ENCODE data around the gene REEP1. TPM values are rescaled to one million over a fixed set of nuclear protein-coding genes. Genes with fewer than 3 reads are reported as not detected.
"Not testable (repeated sequence)": the region's sequence is repeated elsewhere in the genome, so short reads cannot be mapped to it uniquely, and the experiment has no call there.

Gene REEP1
- total RNA-seq, 1 experiment from 2014 or later: 0.24 TPM

DNA sequence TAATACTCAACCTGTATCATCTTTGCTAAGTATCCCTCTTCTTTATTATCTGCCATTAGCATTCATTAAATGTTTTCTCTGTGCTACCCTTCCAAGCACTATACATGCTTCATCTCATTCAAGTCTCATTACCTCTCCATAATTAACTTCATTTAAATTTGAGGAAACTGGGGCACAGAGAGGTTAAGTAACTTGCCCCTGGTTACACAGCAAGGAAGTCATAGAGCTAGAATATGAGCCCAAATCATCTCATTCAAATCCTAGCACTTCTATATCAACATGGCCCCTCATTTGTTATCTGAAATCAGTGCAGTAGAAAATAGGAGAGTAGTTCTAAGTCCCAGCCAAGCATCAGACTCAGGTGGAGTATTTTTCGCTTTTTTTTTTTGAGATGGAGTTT, 133.8 kb downstream of the REEP1 start:
- no peak for DNase-seq (ENCODE audit: low read depth in 1 of 2, low spot score in 2 of 2)
- no peaks in the 10 kb centered on the region for H3K9me3 ChIP-seq (replicated peaks)
- no peak overlapping the region for H3K4me3 ChIP-seq
- no peak overlapping the region for H3K27ac ChIP-seq
- peaks cover 33% of the 10 kb centered on the region for H3K36me3 ChIP-seq
- no peaks in the 10 kb centered on the region for H3K27me3 ChIP-seq (replicated peaks)
- H3K4me1 ChIP-seq (replicated peaks): no peaks in the 10 kb centered on the region; the same call in 1 of the 2 replicates

DNA sequence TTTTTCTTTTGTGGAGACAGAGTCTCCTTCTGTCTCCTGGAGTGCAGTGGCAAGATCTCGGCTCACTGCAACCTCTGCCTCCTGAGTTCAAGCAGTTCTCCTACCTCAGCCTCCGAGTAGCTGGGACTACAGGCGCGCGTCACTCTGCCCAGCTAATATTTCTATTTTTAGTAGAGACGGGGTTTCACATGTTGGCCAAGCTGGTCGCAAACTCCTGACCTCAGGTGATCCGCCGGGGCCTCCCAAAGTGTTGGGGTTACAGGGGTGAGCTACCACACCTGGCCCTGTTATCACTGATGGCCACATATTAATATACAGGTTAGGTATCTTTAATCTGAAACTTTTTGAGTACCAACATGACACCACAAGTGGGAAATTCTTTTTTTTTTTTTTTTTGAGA, 134.7 kb downstream of the REEP1 start:
- H3K27me3 ChIP-seq (replicated peaks): no peaks in the 10 kb centered on the region
- no peaks in the 10 kb centered on the region; the same call in 1 of the 2 replicates for H3K4me1 ChIP-seq (replicated peaks)
- H3K9me3 ChIP-seq (replicated peaks): no peaks in the 10 kb centered on the region
- no peak overlapping the region for H3K4me3 ChIP-seq
- peaks cover 24% of the 10 kb centered on the region for H3K36me3 ChIP-seq
- H3K27ac ChIP-seq: no peak overlapping the region
- DNase-seq (ENCODE audit: low read depth in 1 of 2, low spot score in 2 of 2): no peak

DNA sequence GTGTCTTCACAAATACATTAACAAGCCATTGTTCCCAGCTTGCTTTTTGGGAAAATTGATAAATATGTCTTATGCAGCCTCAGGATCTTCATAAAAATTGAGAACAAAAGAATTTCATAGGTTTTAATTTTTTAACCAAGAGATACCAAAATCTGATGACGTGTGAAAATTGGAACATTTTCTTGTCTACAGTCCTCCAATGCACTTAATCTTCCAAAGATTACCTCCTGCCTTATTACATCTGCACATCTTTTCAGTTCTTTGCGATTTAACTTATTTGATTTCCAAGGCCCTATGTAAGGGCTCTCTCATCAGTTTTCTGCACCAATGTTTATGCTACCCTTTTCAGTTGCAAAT, 135.1 kb downstream of the REEP1 start:
- H3K9me3 ChIP-seq (replicated peaks): no peaks in the 10 kb centered on the region
- no peaks in the 10 kb centered on the region; the same call in 1 of the 2 replicates for H3K4me1 ChIP-seq (replicated peaks)
- no peak overlapping the region for H3K4me3 ChIP-seq
- DNase-seq (ENCODE audit: low read depth in 1 of 2, low spot score in 2 of 2): no peak
- H3K27ac ChIP-seq: no peak overlapping the region
- no peaks in the 10 kb centered on the region for H3K27me3 ChIP-seq (replicated peaks)
- peaks cover 20% of the 10 kb centered on the region for H3K36me3 ChIP-seq

DNA sequence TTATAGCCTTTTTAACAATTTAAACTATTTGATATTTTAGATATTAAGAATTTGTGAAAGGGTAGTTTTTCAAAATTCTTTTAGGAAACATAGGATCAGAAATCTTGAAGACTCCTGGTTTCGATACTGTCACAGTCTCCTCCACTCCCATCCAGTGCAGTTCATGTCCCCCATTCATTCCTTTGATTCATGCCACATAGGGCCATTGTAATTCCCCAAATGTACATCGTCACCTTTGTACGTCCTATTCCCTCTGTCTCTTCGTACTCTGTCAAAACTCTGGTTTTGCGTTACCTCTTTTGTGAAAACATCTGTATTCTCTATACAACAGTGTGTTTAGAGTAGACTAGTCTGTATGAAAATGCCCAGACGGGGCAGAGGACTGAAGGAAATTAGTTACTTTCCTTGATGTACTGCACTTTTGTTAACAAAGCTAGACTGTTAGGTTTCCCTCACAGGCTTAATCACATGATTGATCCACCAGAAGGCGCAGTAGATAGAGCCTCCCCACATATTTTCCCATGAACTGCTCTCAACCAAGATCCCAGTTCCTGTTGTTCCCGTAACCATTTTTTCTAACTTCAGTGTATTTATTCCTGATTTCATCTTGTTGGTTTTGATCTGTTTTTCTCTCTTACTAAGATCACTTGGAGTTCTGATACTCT, 135.6 kb downstream of the REEP1 start:
- no peaks in the 10 kb centered on the region; the same call in 1 of the 2 replicates for H3K4me1 ChIP-seq (replicated peaks)
- H3K27me3 ChIP-seq (replicated peaks): no peaks in the 10 kb centered on the region
- no peak overlapping the region for H3K27ac ChIP-seq
- peaks cover 15% of the 10 kb centered on the region for H3K36me3 ChIP-seq
- no peak overlapping the region for H3K4me3 ChIP-seq
- DNase-seq (ENCODE audit: low read depth in 1 of 2, low spot score in 2 of 2): no peak
- no peaks in the 10 kb centered on the region for H3K9me3 ChIP-seq (replicated peaks)

DNA sequence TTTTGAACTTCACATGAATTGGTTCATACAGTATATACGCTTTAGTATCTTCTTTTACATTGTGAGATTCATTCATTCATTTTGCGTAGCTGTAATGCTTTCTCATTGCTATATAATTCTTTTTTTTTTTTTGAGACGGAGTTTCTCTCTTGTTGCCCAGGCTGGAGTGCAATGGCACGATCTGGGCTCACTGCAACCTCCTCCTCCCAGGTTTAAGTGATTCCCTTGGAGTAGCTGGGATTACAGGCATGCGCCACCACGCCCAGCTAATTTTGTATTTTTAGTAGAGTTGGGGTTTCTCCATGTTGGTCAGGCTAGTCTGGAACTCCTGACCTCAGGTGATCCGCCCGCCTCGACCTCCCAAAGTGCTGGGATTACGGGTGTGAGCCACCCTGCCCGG, 136.9 kb downstream of the REEP1 start:
- DNase-seq (ENCODE audit: low read depth in 1 of 2, low spot score in 2 of 2); H3K36me3 ChIP-seq; H3K9me3 ChIP-seq (replicated peaks); H3K27ac ChIP-seq; H3K4me3 ChIP-seq; H3K4me1 ChIP-seq (replicated peaks); H3K27me3 ChIP-seq (replicated peaks): not testable (repeated sequence)

DNA sequence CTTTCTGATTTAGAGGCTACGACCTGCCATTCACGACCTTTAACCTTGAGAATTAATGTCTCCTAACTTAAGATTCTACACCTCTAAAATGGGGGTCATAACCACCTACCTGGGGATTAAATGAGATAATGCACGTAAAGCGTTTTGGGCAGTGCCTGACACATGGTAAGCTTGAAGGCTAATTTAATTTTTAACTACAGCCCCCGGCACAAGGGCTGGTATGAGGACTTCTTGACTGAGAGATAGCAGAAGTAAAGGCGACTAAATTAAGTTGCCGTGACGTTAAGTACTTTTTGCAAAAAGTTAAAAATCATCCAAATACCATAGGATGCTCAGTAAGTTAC, 137.6 kb downstream of the REEP1 start:
- no peaks in the 10 kb centered on the region for H3K9me3 ChIP-seq (replicated peaks)
- peaks cover 9% of the 10 kb centered on the region for H3K4me1 ChIP-seq (replicated peaks)
- no peak overlapping the region for H3K27ac ChIP-seq
- H3K4me3 ChIP-seq: peak overlapping the region; percentile 61
- H3K27me3 ChIP-seq (replicated peaks): no peaks in the 10 kb centered on the region
- no peak for DNase-seq (ENCODE audit: low read depth in 1 of 2, low spot score in 2 of 2)
- H3K36me3 ChIP-seq: peaks cover 6% of the 10 kb centered on the region

DNA sequence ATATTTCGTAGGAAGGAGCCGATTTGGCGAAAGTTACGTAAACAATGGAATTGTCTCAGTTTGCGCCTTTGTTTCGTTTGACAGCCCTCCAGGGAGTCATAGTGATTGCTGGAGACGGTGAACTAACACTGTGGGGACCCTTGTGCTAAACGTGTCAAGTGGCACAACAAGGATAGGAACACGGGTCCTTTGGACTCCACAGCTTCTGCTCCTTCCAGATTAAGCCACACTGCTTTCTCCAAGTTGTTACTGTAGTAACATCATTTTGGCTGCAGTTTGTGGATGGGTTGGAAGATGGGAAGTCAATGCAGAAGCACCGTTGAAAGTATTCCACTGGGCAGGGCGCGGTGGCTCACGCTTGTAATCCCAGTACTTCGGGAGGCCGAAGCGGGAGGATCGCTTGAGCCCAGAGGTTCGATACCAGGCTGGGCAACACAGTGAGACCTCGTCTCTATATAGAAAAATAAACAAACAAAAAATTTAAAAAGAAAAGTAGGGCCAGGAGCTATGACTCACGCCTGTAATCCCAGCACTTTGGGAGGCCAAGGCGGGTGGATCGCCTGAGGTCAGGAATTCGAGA, 141.5 kb downstream of the REEP1 start:
- peak in 1 of 2 experiments; percentile 48 for DNase-seq (ENCODE audit: low read depth in 1 of 2, low spot score in 2 of 2)
- H3K9me3 ChIP-seq (replicated peaks): no peaks in the 10 kb centered on the region

DNA sequence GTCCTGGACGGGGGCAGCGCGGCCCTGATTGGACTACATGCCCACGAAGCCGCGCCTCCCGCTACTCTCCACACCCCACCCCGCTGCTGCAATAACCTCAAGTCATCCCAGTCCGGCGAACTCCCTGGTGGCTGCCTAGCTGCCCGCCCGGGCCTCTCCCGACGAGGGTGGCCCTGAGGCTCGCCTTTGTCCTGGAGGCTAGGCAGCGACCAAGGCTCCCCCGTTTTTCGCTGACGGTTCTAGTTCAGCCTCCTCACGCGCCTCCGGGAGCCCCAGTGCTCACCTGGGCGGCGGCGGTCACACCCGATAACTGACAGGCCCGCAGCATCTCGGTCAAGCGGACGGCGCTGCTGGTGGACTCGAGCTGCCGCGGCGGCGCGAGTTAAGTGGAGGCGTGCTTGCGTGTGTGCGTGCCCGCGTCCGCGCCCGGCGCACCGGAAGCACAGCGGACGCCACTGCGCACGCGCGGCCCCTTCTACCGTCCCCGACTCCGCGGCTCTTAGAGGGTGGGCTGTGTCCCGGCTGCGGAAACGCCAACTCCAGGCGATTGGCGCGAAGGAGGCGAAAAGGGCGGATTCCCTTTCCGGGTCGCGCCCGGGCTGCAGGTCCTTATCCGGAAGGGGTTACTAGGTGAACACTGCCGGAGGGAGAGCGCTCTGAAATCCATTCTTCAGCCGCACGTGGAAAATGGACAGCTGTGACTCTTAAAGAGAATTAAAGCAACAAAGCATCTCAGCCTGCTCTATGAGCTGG, 142.2 kb downstream of the REEP1 start, which contains the start of gene IMMT:
TSS of gene IMMT (minus strand) at position 408 of the 753 bp plus-strand sequence. CDS start at position 328, 80 bp downstream.
- H3K4me1 ChIP-seq (replicated peaks): peaks cover 18% of the 10 kb centered on the region
- no peaks in the 10 kb centered on the region for H3K9me3 ChIP-seq (replicated peaks)
- peak within 1 kb of the TSS; percentile 86 for H3K4me3 ChIP-seq
- DNase-seq (ENCODE audit: low read depth in 1 of 2, low spot score in 2 of 2): peak; percentile 96 to 97
- peak within 1 kb of the TSS; percentile 95 for H3K27ac ChIP-seq
- no peaks in the 10 kb centered on the region for H3K27me3 ChIP-seq (replicated peaks)
- peaks cover 20% of the 10 kb centered on the region for H3K36me3 ChIP-seq

More for the DNA sequence above, 141.5 kb downstream of the REEP1 start:
- Histone ChIP-seq H3K4me3 (peak overlapping the region; percentile 86), H3K36me3 (peaks cover 13% of the 10 kb centered on the region), H3K27me3 (replicated peaks) (no peaks in the 10 kb centered on the region), H3K27ac (peak overlapping the region; percentile 95), H3K4me1 (replicated peaks) (peaks cover 18% of the 10 kb centered on the region)

DNA sequence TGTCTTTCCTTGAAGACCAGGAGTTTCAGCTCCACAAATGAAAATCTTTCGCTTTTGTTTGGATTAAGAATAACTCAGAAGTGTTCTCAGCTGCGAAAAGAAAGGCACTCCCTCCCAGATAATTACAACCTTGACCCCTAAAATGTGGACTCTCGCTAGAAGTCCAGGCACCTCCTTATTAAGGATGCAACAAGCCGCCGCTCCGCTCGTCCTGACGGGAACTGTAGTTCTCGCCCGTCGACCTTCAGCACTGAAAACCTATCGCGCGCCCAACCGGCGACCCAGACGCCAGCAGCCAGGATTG, 142.7 kb downstream of the REEP1 start:
- H3K27ac ChIP-seq: peak overlapping the region; percentile 95
- no peak for DNase-seq (ENCODE audit: low read depth in 1 of 2, low spot score in 2 of 2)
- peaks cover 25% of the 10 kb centered on the region for H3K36me3 ChIP-seq
- no peaks in the 10 kb centered on the region for H3K27me3 ChIP-seq (replicated peaks)
- H3K4me1 ChIP-seq (replicated peaks): peaks cover 18% of the 10 kb centered on the region
- no peaks in the 10 kb centered on the region for H3K9me3 ChIP-seq (replicated peaks)
- H3K4me3 ChIP-seq: peak overlapping the region; percentile 86

DNA sequence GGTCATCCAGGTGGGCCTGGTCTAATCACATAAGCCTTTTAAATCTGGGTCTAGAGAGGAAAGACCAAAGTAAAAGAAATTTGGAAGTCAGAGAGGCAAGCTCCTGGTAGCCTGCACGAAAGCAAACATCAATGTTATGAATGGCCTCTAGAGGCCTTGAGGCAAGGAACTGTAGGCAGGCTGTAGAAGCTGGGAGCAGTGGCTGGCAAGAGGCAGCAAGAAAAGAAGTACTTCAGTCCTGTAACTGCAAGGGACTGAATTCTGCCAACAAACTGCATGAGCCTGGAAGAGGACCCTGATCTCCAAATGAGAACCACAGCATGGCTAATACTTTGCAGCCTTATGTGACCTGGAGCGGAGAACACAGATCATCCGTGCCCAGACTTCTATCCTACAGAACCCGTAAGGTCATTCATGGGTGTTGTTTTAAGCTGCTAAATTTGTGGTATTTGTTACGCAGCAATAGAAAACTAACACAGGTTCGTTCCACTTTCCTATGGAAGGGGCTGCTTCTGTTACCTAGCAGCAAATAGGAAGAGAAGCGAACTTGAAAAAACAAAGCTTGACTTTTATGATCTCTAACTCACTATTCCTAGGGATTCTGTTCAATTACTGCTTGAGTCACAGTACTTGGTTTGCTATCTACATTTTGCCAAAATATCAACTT, 143.4 kb downstream of the REEP1 start:
- no peak for DNase-seq (ENCODE audit: low read depth in 1 of 2, low spot score in 2 of 2)
- Histone ChIP-seq H3K27me3 (replicated peaks) (no peaks in the 10 kb centered on the region), H3K4me3 (peak overlapping the region; percentile 86), H3K4me1 (replicated peaks) (peaks cover 18% of the 10 kb centered on the region), H3K36me3 (peaks cover 25% of the 10 kb centered on the region), H3K9me3 (replicated peaks) (no peaks in the 10 kb centered on the region), H3K27ac (no peak overlapping the region; the same call in 1 of the 2 replicates)

DNA sequence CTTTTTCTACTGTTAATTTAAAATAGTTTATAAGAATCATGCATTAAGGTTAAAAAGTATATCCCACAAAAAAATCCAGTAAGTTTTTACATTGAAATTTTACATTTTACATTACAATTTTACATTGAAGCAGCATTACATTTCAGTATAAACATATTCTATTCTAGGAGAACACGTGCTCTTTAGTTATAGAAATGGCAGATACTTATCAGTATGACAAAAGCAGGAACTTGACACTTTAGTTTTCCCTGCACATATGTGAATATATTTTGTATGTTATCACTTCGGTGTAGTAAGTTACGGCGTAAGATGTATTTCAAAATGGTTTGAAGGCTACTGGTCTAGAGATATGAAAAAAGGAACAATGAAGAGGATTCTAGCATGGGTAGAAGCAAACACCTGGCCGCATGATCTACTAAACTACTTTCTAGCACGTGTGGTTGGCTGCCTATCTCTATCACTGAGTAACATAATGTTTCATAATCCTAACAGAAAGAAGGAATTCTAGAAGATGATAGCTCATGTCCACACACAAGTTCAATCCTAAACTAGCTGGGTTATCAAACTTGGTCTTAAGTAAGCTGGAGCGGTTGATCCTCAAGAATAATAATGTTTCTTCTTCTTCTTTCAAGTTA, 147.5 kb downstream of the REEP1 start:
- H3K4me3 ChIP-seq: no peak overlapping the region

DNA sequence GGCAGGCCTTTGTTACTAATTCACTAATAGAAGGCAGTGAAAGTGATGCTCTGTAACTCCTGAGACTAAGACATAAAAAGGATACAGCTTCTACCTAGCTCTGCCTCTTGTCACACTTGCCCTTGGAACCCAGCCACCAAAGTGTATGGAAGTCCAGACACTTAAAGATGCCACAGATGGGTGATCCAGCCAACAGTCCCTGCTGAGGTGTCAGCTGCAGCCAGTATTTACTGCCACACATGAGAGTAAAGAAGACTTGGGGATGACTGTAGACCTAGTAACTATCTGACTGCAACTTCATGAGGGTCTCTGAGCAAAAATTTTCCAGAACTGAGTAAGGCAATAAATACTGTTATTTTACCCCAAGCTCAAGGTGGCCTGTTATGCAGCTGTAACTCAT, 151.0 kb downstream of the REEP1 start:
- H3K4me3 ChIP-seq: no peak overlapping the region
- no peak overlapping the region for H3K27ac ChIP-seq
- H3K4me1 ChIP-seq (replicated peaks): no peaks in the 10 kb centered on the region
- no peaks in the 10 kb centered on the region for H3K27me3 ChIP-seq (replicated peaks)
- H3K9me3 ChIP-seq (replicated peaks): no peaks in the 10 kb centered on the region
- no peak for DNase-seq (ENCODE audit: low read depth in 1 of 2, low spot score in 2 of 2)
- H3K36me3 ChIP-seq: peaks cover 34% of the 10 kb centered on the region

More for the DNA sequence above, 147.5 kb downstream of the REEP1 start:
- peaks cover 9% of the 10 kb centered on the region for H3K4me1 ChIP-seq (replicated peaks)
- H3K27me3 ChIP-seq (replicated peaks): no peaks in the 10 kb centered on the region
- DNase-seq (ENCODE audit: low read depth in 1 of 2, low spot score in 2 of 2): no peak
- H3K36me3 ChIP-seq: peaks cover 40% of the 10 kb centered on the region
- H3K27ac ChIP-seq: no peak overlapping the region
- H3K9me3 ChIP-seq (replicated peaks): no peaks in the 10 kb centered on the region

DNA sequence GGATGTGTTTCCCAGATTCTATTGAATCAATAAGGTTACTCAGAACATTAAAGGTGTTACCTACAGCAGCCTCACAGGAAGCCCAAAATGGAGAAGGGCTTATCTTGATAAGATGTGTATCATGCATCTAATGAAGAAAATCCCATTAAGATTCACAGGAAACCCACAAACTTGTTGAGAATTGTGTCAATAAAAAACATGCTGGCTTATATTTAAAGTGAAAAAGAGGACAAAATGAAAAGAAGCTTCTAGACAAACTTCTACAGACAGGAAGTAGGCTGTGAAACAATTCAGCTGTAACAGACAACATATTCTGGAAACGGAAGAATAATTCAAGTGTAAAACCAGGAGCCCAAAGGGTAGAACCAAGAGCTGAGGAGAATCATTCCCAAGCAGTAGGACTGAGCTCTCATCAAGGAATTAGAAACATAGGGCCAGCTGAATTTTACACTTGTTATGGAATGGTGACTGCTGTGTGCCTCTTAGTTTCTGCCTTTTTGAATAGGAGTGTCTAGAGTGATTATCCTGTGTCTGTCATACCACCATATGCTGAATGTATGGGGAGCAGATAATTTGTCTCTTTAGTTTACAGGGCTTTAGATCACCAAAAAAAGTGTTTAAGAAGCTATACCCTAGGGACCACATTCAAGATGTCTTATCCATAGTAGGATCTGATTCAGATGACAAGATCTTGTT, 151.8 kb downstream of the REEP1 start:
- Histone ChIP-seq H3K4me1 (replicated peaks) (no peaks in the 10 kb centered on the region), H3K36me3 (peaks cover 36% of the 10 kb centered on the region), H3K9me3 (replicated peaks) (no peaks in the 10 kb centered on the region; the same call in 1 of the 2 replicates), H3K27me3 (replicated peaks) (no peaks in the 10 kb centered on the region), H3K27ac (no peak overlapping the region), H3K4me3 (no peak overlapping the region)
- DNase-seq (ENCODE audit: low read depth in 1 of 2, low spot score in 2 of 2): no peak
